HEK293 (cell line): ENCODE data around the gene MLN.

ENCODE experiments used
- BCL11A ChIP-seq: fragments of 450-650 bp; formaldehyde crosslinking; IDR thresholded peaks from 2 replicates; pipeline ENCODE4 v1.5.1; 2016; ENCODE audit warnings: low read depth, missing biosample characterization, missing genetic modification characterization
- OVOL3 ChIP-seq: fragments of 450-650 bp; formaldehyde crosslinking; IDR thresholded peaks from 2 replicates; pipeline ENCODE4 v1.5.1; 2016; ENCODE audit warnings: missing biosample characterization, missing genetic modification characterization
- SALL2 ChIP-seq: fragments of 450-650 bp; formaldehyde crosslinking; IDR thresholded peaks from 2 replicates; pipeline ENCODE4 v1.5.0; 2017; ENCODE audit warnings: missing biosample characterization, mild to moderate bottlenecking, missing genetic modification characterization, borderline replicate concordance
- YY2 ChIP-seq: fragments of 450-650 bp; formaldehyde crosslinking; IDR thresholded peaks from 2 replicates; pipeline ENCODE4 v1.5.1; 2016; ENCODE audit warnings: missing biosample characterization, missing genetic modification characterization
- ZBTB17 ChIP-seq: fragments of 450-650 bp; formaldehyde crosslinking; IDR thresholded peaks from 2 replicates; pipeline ENCODE4 v1.5.1; 2016; ENCODE audit warnings: missing biosample characterization, missing genetic modification characterization
- ZBTB26 ChIP-seq: fragments of 450-650 bp; formaldehyde crosslinking; optimal IDR thresholded peaks from 2 replicates; pipeline ENCODE3; 2016; ENCODE audit warnings: missing biosample characterization, mild to moderate bottlenecking, missing genetic modification characterization
- ZBTB48 ChIP-seq: fragments of 450-650 bp; formaldehyde crosslinking; IDR thresholded peaks from 2 replicates; pipeline ENCODE4 v1.5.1; 2016; ENCODE audit warnings: missing biosample characterization, missing genetic modification characterization
- ZFP3 ChIP-seq: fragments of 450-650 bp; formaldehyde crosslinking; IDR thresholded peaks from 2 replicates; pipeline ENCODE4 v1.5.1; 2016; ENCODE audit warnings: low read depth, missing biosample characterization, missing genetic modification characterization
- ZFP69B ChIP-seq: fragments of 450-650 bp; formaldehyde crosslinking; IDR thresholded peaks from 2 replicates; pipeline ENCODE4 v1.5.1; 2016; ENCODE audit warnings: missing biosample characterization, missing genetic modification characterization
- ZNF121 ChIP-seq: fragments of 450-650 bp; formaldehyde crosslinking; IDR thresholded peaks from 2 replicates; pipeline ENCODE4 v1.5.1; 2016; ENCODE audit warnings: missing biosample characterization, missing genetic modification characterization
- ZNF133 ChIP-seq: fragments of 450-650 bp; formaldehyde crosslinking; IDR thresholded peaks from 2 replicates; pipeline ENCODE4 v1.5.1; 2016; ENCODE audit warnings: missing biosample characterization, missing genetic modification characterization
- ZNF140 ChIP-seq: fragments of 450-650 bp; formaldehyde crosslinking; IDR thresholded peaks from 2 replicates; pipeline ENCODE4 v1.5.1; 2016; ENCODE audit warnings: missing biosample characterization, missing genetic modification characterization
- ZNF148 ChIP-seq: fragments of 450-650 bp; formaldehyde crosslinking; IDR thresholded peaks from 2 replicates; pipeline ENCODE4 v1.5.0; 2017; ENCODE audit warnings: missing biosample characterization, missing genetic modification characterization, borderline replicate concordance
- ZNF221 ChIP-seq: fragments of 450-650 bp; formaldehyde crosslinking; IDR thresholded peaks from 2 replicates; pipeline ENCODE4 v1.5.1; 2017; ENCODE audit warnings: missing biosample characterization, missing genetic modification characterization, borderline replicate concordance
- ZNF223 ChIP-seq: fragments of 450-650 bp; formaldehyde crosslinking; IDR thresholded peaks from 2 replicates; pipeline ENCODE4 v1.5.1; 2016; ENCODE audit warnings: missing biosample characterization, missing genetic modification characterization
- ZNF248 ChIP-seq: fragments of 450-650 bp; formaldehyde crosslinking; IDR thresholded peaks from 2 replicates; pipeline ENCODE4 v1.5.1; 2017; ENCODE audit warnings: missing biosample characterization, missing genetic modification characterization
- ZNF311 ChIP-seq: fragments of 450-650 bp; formaldehyde crosslinking; IDR thresholded peaks from 2 replicates; pipeline ENCODE4 v1.5.1; 2017; ENCODE audit warnings: missing biosample characterization, missing genetic modification characterization, borderline replicate concordance
- ZNF488 ChIP-seq: fragments of 450-650 bp; formaldehyde crosslinking; IDR thresholded peaks from 2 replicates; pipeline ENCODE4 v1.5.1; 2016; ENCODE audit warnings: missing biosample characterization, missing genetic modification characterization
- ZNF518A ChIP-seq: fragments of 450-650 bp; formaldehyde crosslinking; conservative IDR thresholded peaks from 2 replicates; pipeline ENCODE4 v1.5.1; 2016; ENCODE audit warnings: low read depth, missing biosample characterization, missing genetic modification characterization
- ZNF548 ChIP-seq: fragments of 450-650 bp; formaldehyde crosslinking; IDR thresholded peaks from 2 replicates; pipeline ENCODE4 v1.5.1; 2016; ENCODE audit warnings: missing biosample characterization, missing genetic modification characterization
- ZNF600 ChIP-seq: fragments of 450-650 bp; formaldehyde crosslinking; IDR thresholded peaks from 2 replicates; pipeline ENCODE4 v1.5.1; 2016; ENCODE audit warnings: missing biosample characterization, missing genetic modification characterization
- ZNF624 ChIP-seq: fragments of 450-650 bp; formaldehyde crosslinking; IDR thresholded peaks from 2 replicates; pipeline ENCODE4 v1.5.1; 2017; ENCODE audit warnings: missing biosample characterization, missing genetic modification characterization
- ZNF639 ChIP-seq: fragments of 450-650 bp; formaldehyde crosslinking; IDR thresholded peaks from 2 replicates; pipeline ENCODE4 v1.5.1; 2016; ENCODE audit warnings: missing biosample characterization, missing genetic modification characterization
- ZNF76 ChIP-seq: fragments of 450-650 bp; formaldehyde crosslinking; IDR thresholded peaks from 2 replicates; pipeline ENCODE4; 2016; ENCODE audit warnings: low read depth, missing biosample characterization, missing genetic modification characterization, borderline replicate concordance
- ZNF830 ChIP-seq: fragments of 450-650 bp; IDR thresholded peaks from 2 replicates; pipeline ENCODE4 v1.5.0; 2018; ENCODE audit warnings: missing biosample characterization, missing genetic modification characterization, low read depth, mild to moderate bottlenecking, moderate library complexity
- ZSCAN23 ChIP-seq: fragments of 450-650 bp; formaldehyde crosslinking; IDR thresholded peaks from 2 replicates; pipeline ENCODE4 v1.5.1; 2016; ENCODE audit warnings: missing biosample characterization, missing genetic modification characterization
- ZSCAN4 ChIP-seq: fragments of 450-650 bp; formaldehyde crosslinking; IDR thresholded peaks from 2 replicates; pipeline ENCODE4 v1.5.1; 2017; ENCODE audit warnings: missing biosample characterization, missing genetic modification characterization

Gene MLN

GRCh38 chr6:33758815-33759216, 45.0 kb downstream of the MLN start (continued):
- TF ChIP-seq ZNF248 (tag by site-specific recombination) (no peak), BCL11A (tag by site-specific recombination) (peak; percentile 55; the same call in 1 of the 2 replicates), OVOL3 (tag by site-specific recombination) (peak; percentile 70; the same call in 1 of the 2 replicates), ZSCAN23 (tag by site-specific recombination) (0 out of 2 replicates have a peak, but pooled peaks have one; percentile 32), ZNF488 (tag by site-specific recombination) (no peak), ZNF548 (tag by site-specific recombination) (no peak), ZSCAN4 (no peak), SALL2 (tag by site-specific recombination) (no peak), ZNF518A (tag by site-specific recombination) (no peak), ZNF639 (tag by site-specific recombination) (peak; percentile 71; the same call in 1 of the 2 replicates), ZFP3 (no peak), ZNF600 (tag by site-specific recombination) (peak; percentile 42; the same call in 1 of the 2 replicates), ZBTB26 (tag by site-specific recombination) (no peak), ZNF311 (no peak), ZNF133 (tag by site-specific recombination) (no peak), ZNF121 (tag by site-specific recombination) (peak; percentile 80), ZBTB17 (tag by site-specific recombination) (peak; percentile 52), ZNF830 (tag by site-specific recombination) (no peak), ZFP69B (tag by site-specific recombination) (peak; percentile 82), ZNF76 (no peak), ZNF223 (tag by site-specific recombination) (no peak), ZNF148 (tag by site-specific recombination) (no peak), ZNF140 (tag by site-specific recombination) (no peak), ZNF221 (tag by site-specific recombination) (no peak), ZBTB48 (tag by site-specific recombination) (no peak), YY2 (no peak), ZNF624 (no peak)
